C4-2B (cell line): ENCODE data around the gene MALL.

Experiments
- H3K27ac ChIP-seq: fragments of 450-650 bp; 2 replicates; pipeline ENCODE4 v1.5.1; 2017
- ZFX ChIP-seq: fragments of 450-650 bp; IDR thresholded peaks from 2 replicates; pipeline ENCODE4 v1.6.1; 2017
- TF ChIP-seq, protein P1 (sequence below): fragments of 450-650 bp; conservative IDR thresholded peaks from 2 replicates; pipeline ENCODE4 v1.5.1; 2017; ENCODE audit warnings: mild to moderate bottlenecking

Gene MALL

GRCh38 chr2:110126086-110126773, 10.6 kb upstream of the MALL start:
- no peak overlapping the region for H3K27ac ChIP-seq
- TF ChIP-seq, protein P1, sequence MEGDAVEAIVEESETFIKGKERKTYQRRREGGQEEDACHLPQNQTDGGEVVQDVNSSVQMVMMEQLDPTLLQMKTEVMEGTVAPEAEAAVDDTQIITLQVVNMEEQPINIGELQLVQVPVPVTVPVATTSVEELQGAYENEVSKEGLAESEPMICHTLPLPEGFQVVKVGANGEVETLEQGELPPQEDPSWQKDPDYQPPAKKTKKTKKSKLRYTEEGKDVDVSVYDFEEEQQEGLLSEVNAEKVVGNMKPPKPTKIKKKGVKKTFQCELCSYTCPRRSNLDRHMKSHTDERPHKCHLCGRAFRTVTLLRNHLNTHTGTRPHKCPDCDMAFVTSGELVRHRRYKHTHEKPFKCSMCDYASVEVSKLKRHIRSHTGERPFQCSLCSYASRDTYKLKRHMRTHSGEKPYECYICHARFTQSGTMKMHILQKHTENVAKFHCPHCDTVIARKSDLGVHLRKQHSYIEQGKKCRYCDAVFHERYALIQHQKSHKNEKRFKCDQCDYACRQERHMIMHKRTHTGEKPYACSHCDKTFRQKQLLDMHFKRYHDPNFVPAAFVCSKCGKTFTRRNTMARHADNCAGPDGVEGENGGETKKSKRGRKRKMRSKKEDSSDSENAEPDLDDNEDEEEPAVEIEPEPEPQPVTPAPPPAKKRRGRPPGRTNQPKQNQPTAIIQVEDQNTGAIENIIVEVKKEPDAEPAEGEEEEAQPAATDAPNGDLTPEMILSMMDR: no peak
- TF ChIP-seq ZFX: no peak

DNA sequence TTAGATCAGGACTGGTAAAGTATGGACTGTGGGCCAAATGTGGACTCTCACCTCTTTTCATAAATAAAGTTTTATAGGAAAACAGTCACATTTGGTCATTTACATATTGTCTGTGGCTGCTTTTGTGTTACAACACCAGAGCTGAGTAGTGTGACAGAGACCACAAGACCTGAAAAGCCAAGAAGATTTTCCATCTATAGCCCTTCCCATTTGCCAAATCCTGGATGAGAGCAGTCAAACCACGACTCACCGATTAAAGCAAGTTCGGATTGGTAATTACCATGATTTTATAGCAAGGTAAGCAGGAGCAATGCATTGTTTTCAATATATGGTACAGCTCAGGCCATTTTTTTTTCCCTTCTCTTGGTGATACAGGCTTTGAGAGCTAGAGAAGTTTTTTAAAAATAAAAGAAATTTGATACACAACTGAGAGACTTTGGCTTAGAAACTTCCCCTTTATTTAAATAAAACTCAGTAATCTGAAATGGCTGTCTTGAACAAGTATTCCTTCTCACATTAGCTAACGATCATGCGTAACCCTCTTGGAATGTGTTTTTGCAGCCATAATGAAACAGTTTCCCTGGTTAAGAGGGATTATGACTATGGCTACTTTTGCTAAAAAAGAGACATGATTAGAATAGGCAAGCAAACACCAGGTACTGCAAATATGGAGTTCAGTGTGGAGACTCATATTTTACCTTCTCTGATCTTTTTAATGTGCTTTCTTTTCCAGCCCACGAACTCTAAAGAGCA, 9.5 kb upstream of the MALL start:
- TF ChIP-seq ZFX: no peak
- TF ChIP-seq, protein P1: no peak
- H3K27ac ChIP-seq: no peak overlapping the region

DNA sequence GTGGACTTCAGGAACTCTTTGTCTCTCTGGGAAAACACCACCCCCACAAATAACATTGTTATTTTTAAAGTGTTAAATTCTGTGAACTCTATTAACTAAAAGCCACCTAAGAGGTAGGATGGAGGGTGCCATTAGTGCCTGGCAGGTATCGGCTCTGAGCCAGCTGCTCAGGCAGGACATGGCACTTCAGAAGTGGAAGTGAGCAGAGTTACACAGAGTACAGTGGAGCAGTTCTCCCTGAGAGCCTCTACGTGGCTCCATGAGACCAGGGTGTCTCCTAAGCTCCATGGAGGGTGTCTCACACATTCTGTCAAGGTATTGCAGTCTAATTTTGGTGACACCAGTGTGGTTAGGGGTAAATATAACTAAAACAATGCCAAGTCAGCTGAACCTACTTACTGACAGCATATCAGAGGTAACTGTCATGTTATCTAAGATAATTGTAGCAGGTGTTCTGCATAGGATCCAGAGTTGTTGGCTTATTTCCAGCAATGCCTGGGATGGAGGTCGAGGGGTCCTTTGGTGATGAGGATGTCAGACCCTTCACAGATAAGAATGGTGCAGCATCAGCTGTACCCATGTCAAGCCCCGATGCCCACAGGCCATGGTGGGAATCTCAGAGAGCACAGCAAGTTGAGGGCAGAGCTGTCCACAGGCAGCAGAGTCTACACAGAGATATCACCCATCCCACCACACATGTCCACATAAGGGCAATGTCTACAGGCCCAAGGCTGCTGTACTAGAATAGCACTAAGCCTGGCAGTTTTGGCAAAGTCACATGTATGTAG, 8.6 kb upstream of the MALL start:
- no peak for TF ChIP-seq ZFX
- TF ChIP-seq, protein P1: no peak
- no peak overlapping the region for H3K27ac ChIP-seq

- TF ChIP-seq, protein P1: no peak
- TF ChIP-seq ZFX: no peak
- no peak overlapping the region for H3K27ac ChIP-seq
These were observed 6.0 kb upstream of the MALL start for GRCh38 chr2:110121592-110121991.

- H3K27ac ChIP-seq: no peak overlapping the region
- TF ChIP-seq, protein P1: no peak
These were observed 5.4 kb upstream of the MALL start for GRCh38 chr2:110121052-110121334.

DNA sequence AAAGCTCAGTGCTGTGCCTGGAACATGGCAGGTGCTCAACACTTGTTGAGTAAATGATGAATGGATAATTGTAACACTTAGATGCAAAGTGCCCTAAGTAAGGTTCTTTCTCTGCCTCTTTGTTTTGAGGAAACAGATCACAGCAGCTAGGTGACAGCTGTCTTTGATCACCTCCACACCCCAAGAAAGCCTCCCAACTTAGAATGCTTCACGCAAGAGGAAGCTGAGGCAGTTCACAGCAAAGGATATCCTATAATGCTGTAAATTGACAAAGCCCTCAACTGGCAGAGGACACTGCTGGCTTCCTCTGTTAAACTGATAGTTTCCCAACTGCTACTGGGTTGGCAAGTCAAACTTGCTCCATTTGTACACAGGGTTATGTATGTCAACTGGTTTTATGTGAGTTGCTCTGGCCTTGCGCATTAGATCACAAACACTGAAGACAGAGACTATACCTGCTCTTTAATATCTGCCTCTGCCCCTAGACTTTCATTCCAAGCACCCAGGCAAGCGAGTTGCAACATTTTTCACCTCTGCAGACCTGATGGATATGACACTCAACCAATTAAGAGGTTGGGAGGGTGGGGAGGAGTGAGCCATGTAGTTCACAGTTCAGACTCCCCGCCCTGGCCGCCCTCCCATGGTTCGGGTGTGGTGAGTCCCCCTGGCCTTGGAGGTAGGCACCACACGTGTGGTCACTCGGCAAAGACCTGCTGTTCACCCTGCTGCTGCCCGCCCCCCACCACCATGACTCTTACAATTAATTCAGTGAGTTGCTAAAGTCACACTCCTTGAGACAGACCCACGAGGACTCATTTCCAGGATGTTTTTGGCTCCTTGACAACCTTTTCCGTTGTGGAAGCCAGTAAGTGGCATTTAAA, 4.8 kb upstream of the MALL start:
- TF ChIP-seq ZFX: no peak
- TF ChIP-seq, protein P1: no peak
- no peak overlapping the region for H3K27ac ChIP-seq
